HEK293 (cell line): ENCODE results near the gene LIPA.

Experiments used
- CTCF ChIA-PET: fragments of 350-600 bp; formaldehyde crosslinking; extraction: SDS; loops from one replicate; lab custom pipeline; 2021; ENCODE audit warnings: antibody characterized with exemption; lab: Yijun Ruan, JAX
- POLR2A ChIA-PET: fragments of 300-600 bp; formaldehyde crosslinking; extraction: SDS; loops from one replicate; lab custom pipeline; 2020; ENCODE audit warnings: antibody characterized with exemption, inconsistent platforms; lab: Yijun Ruan, JAX
- H3K27ac ChIP-seq: fragments of 200-500 bp; sonication (Bioruptor generic); 2 replicates; pipeline ENCODE4 v1.5.1; 2014; ENCODE audit warnings: low read depth, low read length, control low read depth, inconsistent platforms; ENCODE audit errors: extremely low read depth
- H3K36me3 ChIP-seq, 2 experiments: fragments of 200-500 bp in 1 of 2; sonication (Bioruptor generic) in 1 of 2; 1 replicate in 1 of 2; 2 replicates in 1 of 2; pipeline ENCODE4 v1.5.1; 2014 to 2017; ENCODE audit warnings: inconsistent platforms in 2 of 2, low read length in 2 of 2; ENCODE audit not compliant: control insufficient read depth in 2 of 2, insufficient read depth in 1 of 2
- H3K4me1 ChIP-seq: fragments of 200-500 bp; sonication (Bioruptor generic); 2 replicates; pipeline ENCODE4 v1.5.1; 2014; ENCODE audit warnings: mild to moderate bottlenecking, low read length, inconsistent platforms; ENCODE audit not compliant: control insufficient read depth, insufficient read depth
- H3K4me3 ChIP-seq: 2 replicates; pipeline ENCODE4 v1.5.1; 2011; ENCODE audit warnings: low read depth, mild to moderate bottlenecking, control low read depth, low read length, moderate library complexity
- H3K9me3 ChIP-seq: fragments of 200-500 bp; sonication (Bioruptor generic); 2 replicates; pipeline ENCODE4 v1.5.1; 2014; ENCODE audit warnings: low read depth, low read length, inconsistent platforms; ENCODE audit not compliant: control insufficient read depth, insufficient read depth
- GFI1B ChIP-seq: fragments of 450-650 bp; formaldehyde crosslinking; IDR thresholded peaks from 2 replicates; pipeline ENCODE4 v1.5.1; 2016; ENCODE audit warnings: missing biosample characterization, missing genetic modification characterization
- GLI2 ChIP-seq: fragments of 450-650 bp; formaldehyde crosslinking; IDR thresholded peaks from 2 replicates; pipeline ENCODE4; 2017; ENCODE audit warnings: missing biosample characterization, missing genetic modification characterization, low read depth, borderline replicate concordance
- GLI4 ChIP-seq: fragments of 450-650 bp; formaldehyde crosslinking; IDR thresholded peaks from 2 replicates; pipeline ENCODE4 v1.5.1; 2016; ENCODE audit warnings: missing biosample characterization, missing genetic modification characterization
- KLF7 ChIP-seq: fragments of 450-650 bp; formaldehyde crosslinking; IDR thresholded peaks from 2 replicates; pipeline ENCODE4 v1.5.1; 2016; ENCODE audit warnings: missing biosample characterization, missing genetic modification characterization, borderline replicate concordance
- KLF8 ChIP-seq: fragments of 450-650 bp; formaldehyde crosslinking; IDR thresholded peaks from 2 replicates; pipeline ENCODE4 v1.5.1; 2016; ENCODE audit warnings: missing biosample characterization, missing genetic modification characterization
- KLF9 ChIP-seq: fragments of 450-650 bp; formaldehyde crosslinking; IDR thresholded peaks from 2 replicates; pipeline ENCODE4 v1.5.1; 2016; ENCODE audit warnings: missing biosample characterization, missing genetic modification characterization, low read depth
- OVOL3 ChIP-seq: fragments of 450-650 bp; formaldehyde crosslinking; IDR thresholded peaks from 2 replicates; pipeline ENCODE4 v1.5.1; 2016; ENCODE audit warnings: missing biosample characterization, missing genetic modification characterization
- WT1 ChIP-seq: fragments of 450-650 bp; formaldehyde crosslinking; IDR thresholded peaks from 2 replicates; pipeline ENCODE4 v1.5.1; 2016; ENCODE audit warnings: missing biosample characterization, missing genetic modification characterization
- ZNF2 ChIP-seq: fragments of 450-650 bp; formaldehyde crosslinking; IDR thresholded peaks from 2 replicates; pipeline ENCODE4 v1.5.1; 2016; ENCODE audit warnings: missing biosample characterization, missing genetic modification characterization
- ZNF248 ChIP-seq: fragments of 450-650 bp; formaldehyde crosslinking; IDR thresholded peaks from 2 replicates; pipeline ENCODE4 v1.5.1; 2017; ENCODE audit warnings: missing biosample characterization, missing genetic modification characterization
- ZNF341 ChIP-seq: fragments of 450-650 bp; formaldehyde crosslinking; IDR thresholded peaks from 2 replicates; pipeline ENCODE4; 2016; ENCODE audit warnings: low read depth, missing biosample characterization, missing genetic modification characterization
- ZNF473 ChIP-seq: fragments of 450-650 bp; formaldehyde crosslinking; IDR thresholded peaks from 2 replicates; pipeline ENCODE4 v1.5.1; 2017; ENCODE audit warnings: missing biosample characterization, missing genetic modification characterization
- ZNF549 ChIP-seq: fragments of 450-650 bp; IDR thresholded peaks from 2 replicates; pipeline ENCODE4 v1.5.1; 2018; ENCODE audit warnings: missing biosample characterization, missing genetic modification characterization, mild to moderate bottlenecking, inconsistent platforms, moderate library complexity
- ZNF558 ChIP-seq: fragments of 450-650 bp; formaldehyde crosslinking; IDR thresholded peaks from 2 replicates; pipeline ENCODE4 v1.5.1; 2016; ENCODE audit warnings: missing biosample characterization, missing genetic modification characterization
- ZNF596 ChIP-seq: fragments of 450-650 bp; IDR thresholded peaks from 2 replicates; pipeline ENCODE4 v1.5.0; 2018; ENCODE audit warnings: missing biosample characterization, mild to moderate bottlenecking, missing genetic modification characterization, moderate library complexity
- ZNF670 ChIP-seq: fragments of 450-650 bp; formaldehyde crosslinking; IDR thresholded peaks from 2 replicates; pipeline ENCODE4 v1.5.1; 2016; ENCODE audit warnings: missing biosample characterization, missing genetic modification characterization, low read depth
- ZNF701 ChIP-seq: fragments of 450-650 bp; formaldehyde crosslinking; IDR thresholded peaks from 2 replicates; pipeline ENCODE4 v1.5.1; 2016; ENCODE audit warnings: missing biosample characterization, missing genetic modification characterization
- ZNF785 ChIP-seq: fragments of 450-650 bp; formaldehyde crosslinking; IDR thresholded peaks from 2 replicates; pipeline ENCODE4 v1.5.1; 2016; ENCODE audit warnings: missing biosample characterization, missing genetic modification characterization
- ZSCAN23 ChIP-seq: fragments of 450-650 bp; formaldehyde crosslinking; IDR thresholded peaks from 2 replicates; pipeline ENCODE4 v1.5.1; 2016; ENCODE audit warnings: missing biosample characterization, missing genetic modification characterization
- ZXDB ChIP-seq: fragments of 450-650 bp; formaldehyde crosslinking; IDR thresholded peaks from 2 replicates; pipeline ENCODE4 v1.5.1; 2016; ENCODE audit warnings: missing biosample characterization, missing genetic modification characterization
- TF ChIP-seq, protein P1 (sequence below): fragments of 450-650 bp; formaldehyde crosslinking; IDR thresholded peaks from 2 replicates; pipeline ENCODE4 v1.5.1; 2016; ENCODE audit warnings: missing biosample characterization, missing genetic modification characterization
- TF ChIP-seq, protein P2 (sequence below): fragments of 450-650 bp; formaldehyde crosslinking; IDR thresholded peaks from 2 replicates; pipeline ENCODE4 v1.5.1; 2016; ENCODE audit warnings: missing biosample characterization, missing genetic modification characterization
- TF ChIP-seq, protein P3 (sequence below): fragments of 450-650 bp; formaldehyde crosslinking; conservative IDR thresholded peaks from 2 replicates; pipeline ENCODE4 v1.5.1; 2016; ENCODE audit warnings: low read depth, missing biosample characterization, missing genetic modification characterization
- TF ChIP-seq, protein P4 (sequence below): fragments of 450-650 bp; formaldehyde crosslinking; IDR thresholded peaks from 2 replicates; pipeline ENCODE4 v1.5.1; 2016; ENCODE audit warnings: missing biosample characterization, missing genetic modification characterization
- TF ChIP-seq, protein P5 (sequence below): fragments of 450-650 bp; formaldehyde crosslinking; IDR thresholded peaks from 2 replicates; pipeline ENCODE4 v1.5.0; 2017; ENCODE audit warnings: missing biosample characterization, missing genetic modification characterization, borderline replicate concordance

The LIPA gene

DNA sequence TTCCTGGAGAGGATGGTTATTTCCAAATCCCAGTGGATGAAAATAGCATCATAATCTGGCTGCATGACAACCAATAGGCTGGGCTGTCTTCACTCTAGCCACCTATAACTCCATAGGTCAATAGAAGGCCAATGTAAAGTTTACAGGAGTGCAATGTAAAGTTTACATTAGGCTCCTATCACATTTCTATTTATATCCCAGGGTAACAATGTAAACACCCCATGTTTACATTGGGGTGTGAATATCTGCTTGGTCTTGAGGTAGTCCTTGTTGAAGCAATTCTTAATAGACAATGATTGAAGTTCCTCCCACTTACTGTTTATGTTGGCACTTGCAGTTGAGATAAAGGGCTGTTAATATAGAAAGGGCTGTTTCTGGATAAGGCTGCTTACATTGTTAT, 65.9 kb downstream of the LIPA start (continued):
- TF ChIP-seq, protein P1, sequence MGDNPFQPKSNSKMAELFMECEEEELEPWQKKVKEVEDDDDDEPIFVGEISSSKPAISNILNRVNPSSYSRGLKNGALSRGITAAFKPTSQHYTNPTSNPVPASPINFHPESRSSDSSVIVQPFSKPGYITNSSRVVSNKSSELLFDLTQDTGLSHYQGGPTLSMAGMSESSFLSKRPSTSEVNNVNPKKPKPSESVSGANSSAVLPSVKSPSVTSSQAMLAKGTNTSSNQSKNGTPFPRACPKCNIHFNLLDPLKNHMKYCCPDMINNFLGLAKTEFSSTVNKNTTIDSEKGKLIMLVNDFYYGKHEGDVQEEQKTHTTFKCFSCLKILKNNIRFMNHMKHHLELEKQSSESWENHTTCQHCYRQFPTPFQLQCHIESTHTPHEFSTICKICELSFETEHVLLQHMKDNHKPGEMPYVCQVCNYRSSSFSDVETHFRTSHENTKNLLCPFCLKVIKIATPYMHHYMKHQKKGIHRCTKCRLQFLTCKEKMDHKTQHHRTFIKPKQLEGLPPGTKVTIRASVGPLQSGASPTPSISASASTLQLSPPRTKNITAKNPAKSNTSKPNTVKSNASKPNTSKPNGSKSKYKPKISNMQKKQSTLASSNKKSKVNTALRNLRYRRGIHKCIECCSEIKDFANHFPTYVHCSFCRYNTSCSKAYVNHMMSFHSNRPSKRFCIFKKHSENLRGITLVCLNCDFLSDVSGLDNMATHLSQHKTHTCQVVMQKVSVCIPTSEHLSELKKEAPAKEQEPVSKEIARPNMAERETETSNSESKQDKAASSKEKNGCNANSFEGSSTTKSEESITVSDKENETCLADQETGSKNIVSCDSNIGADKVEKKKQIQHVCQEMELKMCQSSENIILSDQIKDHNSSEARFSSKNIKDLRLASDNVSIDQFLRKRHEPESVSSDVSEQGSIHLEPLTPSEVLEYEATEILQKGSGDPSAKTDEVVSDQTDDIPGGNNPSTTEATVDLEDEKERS (tag by site-specific recombination): no peak
- TF ChIP-seq ZNF596 (tag by site-specific recombination): no peak
- TF ChIP-seq ZXDB (tag by site-specific recombination): peak; percentile 88
- TF ChIP-seq WT1 (tag by site-specific recombination): peak; percentile 91
- no peak for TF ChIP-seq ZSCAN23
- no peak for TF ChIP-seq ZNF248
- TF ChIP-seq ZNF2 (tag by site-specific recombination): no peak
- TF ChIP-seq ZNF701: no peak
- TF ChIP-seq ZNF785 (tag by site-specific recombination): no peak
- TF ChIP-seq, protein P2, sequence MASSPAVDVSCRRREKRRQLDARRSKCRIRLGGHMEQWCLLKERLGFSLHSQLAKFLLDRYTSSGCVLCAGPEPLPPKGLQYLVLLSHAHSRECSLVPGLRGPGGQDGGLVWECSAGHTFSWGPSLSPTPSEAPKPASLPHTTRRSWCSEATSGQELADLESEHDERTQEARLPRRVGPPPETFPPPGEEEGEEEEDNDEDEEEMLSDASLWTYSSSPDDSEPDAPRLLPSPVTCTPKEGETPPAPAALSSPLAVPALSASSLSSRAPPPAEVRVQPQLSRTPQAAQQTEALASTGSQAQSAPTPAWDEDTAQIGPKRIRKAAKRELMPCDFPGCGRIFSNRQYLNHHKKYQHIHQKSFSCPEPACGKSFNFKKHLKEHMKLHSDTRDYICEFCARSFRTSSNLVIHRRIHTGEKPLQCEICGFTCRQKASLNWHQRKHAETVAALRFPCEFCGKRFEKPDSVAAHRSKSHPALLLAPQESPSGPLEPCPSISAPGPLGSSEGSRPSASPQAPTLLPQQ (tag by site-specific recombination): no peak; the same call in 1 of the 2 replicates
- TF ChIP-seq GLI2 (tag by site-specific recombination): 0 out of 2 replicates have a peak, but pooled peaks have one; percentile 40
- peak; percentile 92 for TF ChIP-seq OVOL3

DNA sequence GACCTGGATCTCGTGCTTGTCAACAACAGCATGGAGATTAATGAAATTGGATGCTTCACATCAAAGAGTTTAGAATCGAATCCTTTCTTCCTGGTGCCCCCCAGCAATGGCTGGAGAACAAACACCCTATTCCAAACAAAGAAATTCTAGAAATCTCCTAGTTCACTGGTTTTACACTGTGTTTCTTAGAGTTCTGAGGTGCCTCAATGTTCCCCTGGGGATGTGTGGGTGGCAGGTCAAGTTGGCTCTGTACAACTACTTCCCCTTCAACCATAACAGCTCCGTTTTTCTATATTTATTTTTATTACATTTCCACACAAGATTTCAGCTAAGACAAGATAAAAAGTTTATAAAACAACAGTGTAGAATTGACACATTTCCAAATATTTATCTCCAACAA, 66.9 kb downstream of the LIPA start:
- ChIA-PET CTCF (interaction anchor here (0.6 to 0.8 kb wide), 3 partner anchors 33 to 298 kb away, joined by 3 to 8 read pairs (median 5); no protein-coding TSS in a partner anchor), POLR2A (no interaction called here)
- H3K36me3 ChIP-seq: no peaks in the 10 kb centered on the region
- peaks cover 13% of the 10 kb centered on the region for H3K4me1 ChIP-seq
- H3K9me3 ChIP-seq: no peaks in the 10 kb centered on the region
- no peak overlapping the region for H3K4me3 ChIP-seq
- H3K27ac ChIP-seq: peak overlapping the region; percentile 25; the same call in 1 of the 2 replicates
- no peak for TF ChIP-seq ZNF558 (tag by site-specific recombination)
- TF ChIP-seq ZNF670 (tag by site-specific recombination): no peak
- TF ChIP-seq ZNF341 (tag by site-specific recombination): no peak
- TF ChIP-seq KLF9 (tag by site-specific recombination): no peak
- TF ChIP-seq, protein P3, sequence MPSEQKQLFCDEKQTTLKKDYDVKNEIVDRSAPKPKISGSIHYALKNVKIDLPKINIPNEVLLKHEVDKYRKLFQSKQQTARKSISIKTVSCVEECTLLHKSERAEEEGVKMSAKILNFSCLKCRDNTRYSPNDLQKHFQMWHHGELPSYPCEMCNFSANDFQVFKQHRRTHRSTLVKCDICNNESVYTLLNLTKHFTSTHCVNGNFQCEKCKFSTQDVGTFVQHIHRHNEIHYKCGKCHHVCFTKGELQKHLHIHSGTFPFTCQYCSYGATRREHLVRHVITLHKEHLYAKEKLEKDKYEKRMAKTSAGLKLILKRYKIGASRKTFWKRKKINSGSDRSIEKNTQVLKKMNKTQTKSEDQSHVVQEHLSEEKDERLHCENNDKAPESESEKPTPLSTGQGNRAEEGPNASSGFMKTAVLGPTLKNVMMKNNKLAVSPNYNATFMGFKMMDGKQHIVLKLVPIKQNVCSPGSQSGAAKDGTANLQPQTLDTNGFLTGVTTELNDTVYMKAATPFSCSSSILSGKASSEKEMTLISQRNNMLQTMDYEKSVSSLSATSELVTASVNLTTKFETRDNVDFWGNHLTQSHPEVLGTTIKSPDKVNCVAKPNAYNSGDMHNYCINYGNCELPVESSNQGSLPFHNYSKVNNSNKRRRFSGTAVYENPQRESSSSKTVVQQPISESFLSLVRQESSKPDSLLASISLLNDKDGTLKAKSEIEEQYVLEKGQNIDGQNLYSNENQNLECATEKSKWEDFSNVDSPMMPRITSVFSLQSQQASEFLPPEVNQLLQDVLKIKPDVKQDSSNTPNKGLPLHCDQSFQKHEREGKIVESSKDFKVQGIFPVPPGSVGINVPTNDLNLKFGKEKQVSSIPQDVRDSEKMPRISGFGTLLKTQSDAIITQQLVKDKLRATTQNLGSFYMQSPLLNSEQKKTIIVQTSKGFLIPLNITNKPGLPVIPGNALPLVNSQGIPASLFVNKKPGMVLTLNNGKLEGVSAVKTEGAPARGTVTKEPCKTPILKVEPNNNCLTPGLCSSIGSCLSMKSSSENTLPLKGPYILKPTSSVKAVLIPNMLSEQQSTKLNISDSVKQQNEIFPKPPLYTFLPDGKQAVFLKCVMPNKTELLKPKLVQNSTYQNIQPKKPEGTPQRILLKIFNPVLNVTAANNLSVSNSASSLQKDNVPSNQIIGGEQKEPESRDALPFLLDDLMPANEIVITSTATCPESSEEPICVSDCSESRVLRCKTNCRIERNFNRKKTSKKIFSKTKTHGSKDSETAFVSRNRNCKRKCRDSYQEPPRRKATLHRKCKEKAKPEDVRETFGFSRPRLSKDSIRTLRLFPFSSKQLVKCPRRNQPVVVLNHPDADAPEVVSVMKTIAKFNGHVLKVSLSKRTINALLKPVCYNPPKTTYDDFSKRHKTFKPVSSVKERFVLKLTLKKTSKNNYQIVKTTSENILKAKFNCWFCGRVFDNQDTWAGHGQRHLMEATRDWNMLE (tag by site-specific recombination): no peak
- TF ChIP-seq ZNF473: no peak
- no peak for TF ChIP-seq GLI4
- no peak for TF ChIP-seq KLF8 (tag by site-specific recombination)
- TF ChIP-seq, protein P4, sequence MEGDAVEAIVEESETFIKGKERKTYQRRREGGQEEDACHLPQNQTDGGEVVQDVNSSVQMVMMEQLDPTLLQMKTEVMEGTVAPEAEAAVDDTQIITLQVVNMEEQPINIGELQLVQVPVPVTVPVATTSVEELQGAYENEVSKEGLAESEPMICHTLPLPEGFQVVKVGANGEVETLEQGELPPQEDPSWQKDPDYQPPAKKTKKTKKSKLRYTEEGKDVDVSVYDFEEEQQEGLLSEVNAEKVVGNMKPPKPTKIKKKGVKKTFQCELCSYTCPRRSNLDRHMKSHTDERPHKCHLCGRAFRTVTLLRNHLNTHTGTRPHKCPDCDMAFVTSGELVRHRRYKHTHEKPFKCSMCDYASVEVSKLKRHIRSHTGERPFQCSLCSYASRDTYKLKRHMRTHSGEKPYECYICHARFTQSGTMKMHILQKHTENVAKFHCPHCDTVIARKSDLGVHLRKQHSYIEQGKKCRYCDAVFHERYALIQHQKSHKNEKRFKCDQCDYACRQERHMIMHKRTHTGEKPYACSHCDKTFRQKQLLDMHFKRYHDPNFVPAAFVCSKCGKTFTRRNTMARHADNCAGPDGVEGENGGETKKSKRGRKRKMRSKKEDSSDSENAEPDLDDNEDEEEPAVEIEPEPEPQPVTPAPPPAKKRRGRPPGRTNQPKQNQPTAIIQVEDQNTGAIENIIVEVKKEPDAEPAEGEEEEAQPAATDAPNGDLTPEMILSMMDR (tag by site-specific recombination): no peak
- no peak for TF ChIP-seq GFI1B (tag by site-specific recombination)
- TF ChIP-seq, protein P5, sequence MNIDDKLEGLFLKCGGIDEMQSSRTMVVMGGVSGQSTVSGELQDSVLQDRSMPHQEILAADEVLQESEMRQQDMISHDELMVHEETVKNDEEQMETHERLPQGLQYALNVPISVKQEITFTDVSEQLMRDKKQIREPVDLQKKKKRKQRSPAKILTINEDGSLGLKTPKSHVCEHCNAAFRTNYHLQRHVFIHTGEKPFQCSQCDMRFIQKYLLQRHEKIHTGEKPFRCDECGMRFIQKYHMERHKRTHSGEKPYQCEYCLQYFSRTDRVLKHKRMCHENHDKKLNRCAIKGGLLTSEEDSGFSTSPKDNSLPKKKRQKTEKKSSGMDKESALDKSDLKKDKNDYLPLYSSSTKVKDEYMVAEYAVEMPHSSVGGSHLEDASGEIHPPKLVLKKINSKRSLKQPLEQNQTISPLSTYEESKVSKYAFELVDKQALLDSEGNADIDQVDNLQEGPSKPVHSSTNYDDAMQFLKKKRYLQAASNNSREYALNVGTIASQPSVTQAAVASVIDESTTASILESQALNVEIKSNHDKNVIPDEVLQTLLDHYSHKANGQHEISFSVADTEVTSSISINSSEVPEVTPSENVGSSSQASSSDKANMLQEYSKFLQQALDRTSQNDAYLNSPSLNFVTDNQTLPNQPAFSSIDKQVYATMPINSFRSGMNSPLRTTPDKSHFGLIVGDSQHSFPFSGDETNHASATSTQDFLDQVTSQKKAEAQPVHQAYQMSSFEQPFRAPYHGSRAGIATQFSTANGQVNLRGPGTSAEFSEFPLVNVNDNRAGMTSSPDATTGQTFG (tag by site-specific recombination): no peak
- no peak for TF ChIP-seq ZNF596 (tag by site-specific recombination)
- no peak for TF ChIP-seq KLF7 (tag by site-specific recombination)
- TF ChIP-seq ZNF549 (tag by site-specific recombination): no peak
